ENCODE data around the gene VWA2. TPM values are rescaled to one million over a fixed set of nuclear protein-coding genes. Genes with fewer than 3 reads are reported as not detected.

Gene VWA2
- polyA plus RNA-seq, 1 donor (not counting 4 experiments of a cell fraction or from before 2014, with no cell fraction given), result 0.41 TPM

GRCh38 chr10:114297136-114297705, 58.2 kb downstream of the VWA2 start:
- TF ChIP-seq EZH2 (IDR thresholded peaks at IDR 0.05; ENCODE audit: low read length) (no peak), CTCF (optimal IDR thresholded peaks at IDR 0.05 in 1 of 3, IDR thresholded peaks at IDR 0.05 in 1 of 3, conservative IDR thresholded peaks at IDR 0.05 in 1 of 3; ENCODE audit: extremely low read depth in 1 of 3, insufficient read depth in 2 of 3, low read length in 3 of 3) (no peak)
- Histone ChIP-seq H3K4me2 (ENCODE audit: control insufficient read depth, extremely low read depth, insufficient read depth, low read depth, low read length) (no peak overlapping the region), H3K4me1 (ENCODE audit: control insufficient read depth, extremely low read depth, insufficient read depth, low read length) (peaks cover 15% of the 10 kb centered on the region), H3K9ac (ENCODE audit: control insufficient read depth, extremely low read depth, insufficient read depth, low read length) (no peak overlapping the region), H3K9me3 (ENCODE audit: control insufficient read depth, low read depth, low read length) (peaks cover 17% of the 10 kb centered on the region), H3K27me3 (ENCODE audit: control insufficient read depth, extremely low read depth, insufficient read depth, low read length) (no peaks in the 10 kb centered on the region), H3K79me2 (ENCODE audit: control insufficient read depth, insufficient read depth, low read length) (no peaks in the 10 kb centered on the region), H3K27ac (ENCODE audit: control insufficient read depth, insufficient read depth, low read length) (no peak overlapping the region), H3K9me1 (ENCODE audit: control insufficient read depth, extremely low read depth, insufficient read depth, low read length) (no peaks in the 10 kb centered on the region), H4K20me1 (ENCODE audit: control insufficient read depth, extremely low read depth, insufficient read depth, low read length) (no peaks in the 10 kb centered on the region), H3K4me3 (ENCODE audit: control insufficient read depth in 2 of 3, extremely low read depth in 1 of 3, insufficient read depth in 2 of 3, low read depth in 1 of 3, low read length in 3 of 3) (no peak overlapping the region), H3K36me3 (ENCODE audit: control insufficient read depth in 2 of 2, extremely low read depth in 1 of 2, insufficient read depth in 2 of 2, low read length in 2 of 2) (peaks cover 43 to 45% of the 10 kb centered on the region in 2 experiments), H2AFZ (ENCODE audit: control insufficient read depth, low read length) (no peak overlapping the region)
- FAIRE-seq, result no peak
- dilution Hi-C loops (cut with MboI; ENCODE audit: extremely low pct_ligation_motif_present, low sequenced_read_pairs), result no loop called here
- DNase-seq (ENCODE audit: low read depth, low spot score), result no peak

- peaks cover 17% of the 10 kb centered on the region for H3K9me3 ChIP-seq (ENCODE audit: control insufficient read depth, low read depth, low read length)
- H2AFZ ChIP-seq (ENCODE audit: control insufficient read depth, low read length), result no peak overlapping the region
- H3K9ac ChIP-seq (ENCODE audit: control insufficient read depth, extremely low read depth, insufficient read depth, low read length), result no peak overlapping the region
- H3K27me3 ChIP-seq (ENCODE audit: control insufficient read depth, extremely low read depth, insufficient read depth, low read length), result no peaks in the 10 kb centered on the region
- H3K4me3 ChIP-seq (ENCODE audit: control insufficient read depth in 2 of 3, extremely low read depth in 1 of 3, insufficient read depth in 2 of 3, low read depth in 1 of 3, low read length in 3 of 3), result no peak overlapping the region
- TF ChIP-seq CTCF (optimal IDR thresholded peaks at IDR 0.05 in 1 of 3, IDR thresholded peaks at IDR 0.05 in 1 of 3, conservative IDR thresholded peaks at IDR 0.05 in 1 of 3; ENCODE audit: extremely low read depth in 1 of 3, insufficient read depth in 2 of 3, low read length in 3 of 3), result no peak
- TF ChIP-seq EZH2 (IDR thresholded peaks at IDR 0.05; ENCODE audit: low read length), result no peak
- FAIRE-seq, result no peak
- H3K4me1 ChIP-seq (ENCODE audit: control insufficient read depth, extremely low read depth, insufficient read depth, low read length), result peaks cover 26% of the 10 kb centered on the region
- dilution Hi-C loops (cut with MboI; ENCODE audit: extremely low pct_ligation_motif_present, low sequenced_read_pairs), result no loop called here
- DNase-seq (ENCODE audit: low read depth, low spot score), result no peak
- no peaks in the 10 kb centered on the region for H3K9me1 ChIP-seq (ENCODE audit: control insufficient read depth, extremely low read depth, insufficient read depth, low read length)
- H3K36me3 ChIP-seq (ENCODE audit: control insufficient read depth in 2 of 2, extremely low read depth in 1 of 2, insufficient read depth in 2 of 2, low read length in 2 of 2), result peaks cover 43 to 45% of the 10 kb centered on the region in 2 experiments
- H3K79me2 ChIP-seq (ENCODE audit: control insufficient read depth, insufficient read depth, low read length), result no peaks in the 10 kb centered on the region
- no peak overlapping the region for H3K4me2 ChIP-seq (ENCODE audit: control insufficient read depth, extremely low read depth, insufficient read depth, low read depth, low read length)
- no peak overlapping the region for H3K27ac ChIP-seq (ENCODE audit: control insufficient read depth, insufficient read depth, low read length)
- H4K20me1 ChIP-seq (ENCODE audit: control insufficient read depth, extremely low read depth, insufficient read depth, low read length), result no peaks in the 10 kb centered on the region
Measured at GRCh38 chr10:114300036-114300645, 61.1 kb downstream of the VWA2 start.

Data from keratinocyte (primary cell).